Stimulated activated CD8-positive, alpha-beta memory T cell treated with anti-CD3 and anti-CD28 coated beads, Interleukin-2, amount 100 ng/mL, for 1 hour (primary cell): ENCODE measurements around the gene C1QTNF12.
"Not testable (repeated sequence)": the region's sequence is repeated elsewhere in the genome, so short reads cannot be mapped to it uniquely, and the experiment has no call there.

Source experiments
- DNase-seq, 2 donors: peaks; one replicate each; pipeline ENCODE4 v3.0.0-alpha.2; 2020; ENCODE audit warnings: low read depth in 2 of 2

Gene C1QTNF12

GRCh38 chr1:1199961-1200875, 46.3 kb downstream of the C1QTNF12 start:
- DNase-seq, result no peak

DNA sequence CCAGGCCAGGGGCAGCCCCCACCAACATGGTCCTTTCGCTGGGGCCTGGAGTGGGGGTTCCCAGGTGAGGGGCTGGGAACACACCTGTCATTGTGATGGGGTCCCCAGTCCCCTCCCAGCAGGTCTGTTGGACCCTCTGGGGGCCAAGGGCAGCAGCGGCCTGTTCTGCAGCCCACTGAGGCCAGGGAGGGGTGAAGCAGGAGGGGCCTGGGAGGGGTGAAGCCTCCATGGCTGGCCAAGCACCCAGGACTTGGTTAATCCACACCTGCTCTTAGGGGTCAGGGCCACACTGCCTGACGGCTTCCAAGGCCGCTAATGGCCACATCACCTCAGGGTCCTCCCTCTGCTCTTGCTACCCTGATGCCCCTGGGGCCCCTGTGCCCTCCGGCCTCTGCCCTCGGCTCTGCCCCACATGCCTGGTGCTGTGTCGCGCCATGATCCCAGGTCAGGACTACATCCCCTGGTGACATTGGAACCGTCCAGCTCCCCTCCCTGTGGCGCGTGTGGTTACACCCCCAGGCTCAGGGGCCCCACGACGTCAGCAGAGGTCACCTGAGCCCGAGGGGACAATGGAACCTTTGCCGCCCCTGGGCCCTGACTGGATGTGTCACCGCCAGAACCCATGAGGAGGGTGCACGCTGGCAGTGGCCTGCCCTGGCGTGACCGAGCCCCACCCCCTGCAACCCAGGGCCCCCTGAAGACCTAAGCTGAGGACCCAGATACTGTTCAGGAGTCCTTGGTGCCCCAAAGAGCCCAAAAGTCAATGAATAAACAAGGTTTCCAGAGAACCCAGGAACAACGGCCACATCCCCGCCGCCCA, 47.2 kb downstream of the C1QTNF12 start:
- no peak for DNase-seq

DNA sequence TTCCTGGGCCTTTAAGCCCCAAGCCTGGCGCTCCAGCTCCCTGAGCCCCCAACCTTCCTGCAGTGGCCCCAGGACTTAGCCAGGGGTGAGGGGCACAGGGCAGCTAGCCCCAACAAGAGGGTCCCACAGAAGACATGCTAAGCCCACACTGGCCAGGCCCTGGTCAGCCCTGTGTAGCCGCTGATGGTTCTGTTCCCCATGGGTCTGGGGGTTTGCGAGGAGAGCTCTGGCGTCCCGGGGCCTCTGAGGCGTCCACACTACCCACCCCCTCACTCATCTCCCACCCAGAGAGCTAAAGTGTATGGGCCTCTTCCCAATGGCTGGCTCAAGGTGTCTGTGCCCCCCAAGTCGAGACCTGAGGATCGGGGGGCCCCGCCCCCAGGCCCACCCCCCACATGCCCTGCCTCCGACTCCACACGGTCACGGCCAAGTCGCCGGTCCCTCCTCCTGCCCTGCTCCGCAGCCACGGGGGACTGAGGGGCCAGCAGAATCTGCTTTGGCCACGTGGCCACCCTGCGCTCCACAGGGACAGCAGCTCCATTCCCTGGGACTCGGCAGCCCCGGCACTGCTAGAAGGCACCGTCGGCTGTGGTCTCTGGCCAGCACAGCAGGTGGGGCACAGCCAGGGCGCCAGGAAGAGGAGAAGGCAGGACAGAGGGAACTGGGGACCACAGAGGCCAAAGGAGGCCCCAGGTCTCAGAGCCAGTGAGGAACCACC, 47.9 kb downstream of the C1QTNF12 start:
- DNase-seq, result no peak

DNA sequence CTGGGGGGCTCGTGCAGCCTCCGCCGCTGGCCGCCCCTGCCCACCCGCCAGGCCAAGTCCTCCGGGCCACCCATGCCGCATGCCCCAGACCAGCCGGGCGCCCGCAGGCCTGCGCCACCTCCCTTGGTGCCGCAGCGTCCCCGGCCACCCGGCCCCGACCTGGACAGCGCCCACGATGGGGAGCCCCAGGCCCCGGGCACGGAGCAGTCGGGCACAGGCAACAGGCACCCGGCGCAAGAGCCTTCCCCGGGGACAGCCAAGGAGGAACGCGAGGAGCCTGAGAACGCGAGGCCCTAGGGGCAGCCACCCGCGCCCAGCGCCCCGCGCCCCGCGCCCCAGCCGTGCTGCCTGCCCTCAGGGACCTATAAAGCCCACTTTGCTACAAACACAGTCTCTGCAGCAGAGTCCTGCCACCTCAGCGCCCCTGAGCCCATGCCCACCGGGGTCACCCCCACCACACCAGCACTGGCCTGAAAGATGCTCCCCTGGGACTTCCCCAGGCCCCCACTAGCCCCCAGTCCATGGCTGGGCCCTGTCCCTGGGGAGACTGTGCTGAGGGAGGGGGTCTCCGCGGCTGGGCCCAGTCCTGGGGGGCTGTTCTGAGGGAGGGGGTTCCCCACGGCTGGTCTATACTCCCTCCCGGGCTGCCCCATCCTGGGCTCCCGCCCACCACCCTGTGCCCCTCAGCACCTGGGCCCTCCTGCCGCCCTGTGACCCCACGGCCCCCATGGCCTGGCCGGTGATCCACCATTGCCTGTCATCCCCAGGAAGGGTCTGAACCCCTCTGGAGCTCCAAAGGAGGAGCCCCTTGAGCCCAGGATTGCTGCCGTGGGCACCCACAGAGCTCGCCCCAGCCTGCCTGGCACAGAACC, 48.7 kb downstream of the C1QTNF12 start:
- no peak for DNase-seq

DNA sequence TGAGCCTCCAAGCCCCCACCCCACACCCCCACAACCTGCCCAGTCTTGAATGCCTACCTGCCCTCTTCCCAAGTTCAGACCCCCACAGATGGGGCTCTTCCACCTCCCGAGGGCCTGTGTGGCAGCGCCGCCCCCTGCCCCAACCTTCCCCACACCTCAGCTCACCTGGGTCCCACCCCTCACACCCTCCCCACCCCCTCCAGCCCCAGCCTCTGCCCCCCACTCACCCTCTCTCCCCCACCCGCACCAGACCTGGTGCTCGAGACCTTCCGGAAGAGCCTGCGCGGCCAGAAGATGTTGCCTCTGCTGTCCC, 49.4 kb downstream of the C1QTNF12 start:
- DNase-seq, result no peak

GRCh38 chr1:1196431-1197187, 49.9 kb downstream of the C1QTNF12 start:
- no peak for DNase-seq

DNA sequence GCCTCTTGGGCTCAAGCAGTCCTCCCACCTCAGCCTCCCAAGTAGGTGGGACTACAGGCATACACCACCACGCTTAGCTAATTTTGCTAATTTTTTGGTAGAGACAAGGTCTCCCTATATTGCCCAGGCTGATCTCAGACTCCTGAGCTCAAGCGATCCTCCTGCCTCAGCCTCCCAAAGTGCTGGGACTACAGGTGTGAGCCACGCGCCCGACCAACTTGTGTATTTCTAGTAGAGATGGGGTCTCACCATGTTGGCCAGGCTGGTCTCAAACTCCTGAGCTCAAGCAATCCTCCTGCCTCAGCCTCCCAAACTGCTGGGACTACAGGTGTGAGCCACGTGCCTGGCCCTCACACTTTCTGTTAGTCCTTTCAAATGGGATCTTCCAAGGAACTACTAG, 50.8 kb downstream of the C1QTNF12 start:
- not testable (repeated sequence) for DNase-seq

DNA sequence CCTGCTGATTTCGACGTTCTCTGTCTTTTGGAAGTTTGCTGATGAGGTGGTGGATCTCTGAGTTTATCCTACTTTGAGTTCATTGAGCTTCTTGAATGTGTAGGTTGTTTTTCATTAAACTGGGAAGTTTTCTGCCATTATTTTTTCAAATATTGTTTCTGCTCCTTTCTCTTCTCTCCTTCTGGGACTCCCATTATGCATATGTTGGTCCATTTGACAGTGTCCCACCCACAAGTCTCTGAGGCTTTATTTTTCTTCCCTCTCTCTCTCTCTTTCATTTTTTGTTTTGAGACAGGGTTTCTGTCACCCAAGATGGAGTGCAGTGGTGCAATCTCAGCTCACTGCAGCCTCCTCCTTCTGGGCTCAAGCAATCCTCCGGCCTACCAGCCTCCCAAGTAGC, 51.8 kb downstream of the C1QTNF12 start:
- no peak for DNase-seq
